Measurements from ENCODE around the gene MMP2.

DNA sequence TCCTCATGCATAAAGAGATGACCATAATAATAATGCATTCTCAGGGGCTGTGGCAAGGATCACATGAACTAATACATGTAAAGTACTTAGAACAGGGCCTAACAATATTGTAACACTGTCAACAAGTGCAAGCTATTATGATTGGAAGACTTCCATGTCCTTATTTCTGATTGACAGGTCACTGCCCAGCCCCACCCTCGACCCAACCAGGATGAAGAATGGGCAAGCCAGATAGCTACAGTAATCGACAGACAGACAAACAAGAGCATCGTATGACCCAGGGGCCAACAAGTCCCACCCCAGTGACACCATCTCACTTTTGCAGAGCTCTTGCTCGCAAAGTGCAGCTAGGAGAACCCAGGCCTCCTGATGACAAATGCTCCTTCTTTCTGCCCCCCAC, 14.6 kb upstream of the MMP2 start:
- TF ChIP-seq, protein P1, sequence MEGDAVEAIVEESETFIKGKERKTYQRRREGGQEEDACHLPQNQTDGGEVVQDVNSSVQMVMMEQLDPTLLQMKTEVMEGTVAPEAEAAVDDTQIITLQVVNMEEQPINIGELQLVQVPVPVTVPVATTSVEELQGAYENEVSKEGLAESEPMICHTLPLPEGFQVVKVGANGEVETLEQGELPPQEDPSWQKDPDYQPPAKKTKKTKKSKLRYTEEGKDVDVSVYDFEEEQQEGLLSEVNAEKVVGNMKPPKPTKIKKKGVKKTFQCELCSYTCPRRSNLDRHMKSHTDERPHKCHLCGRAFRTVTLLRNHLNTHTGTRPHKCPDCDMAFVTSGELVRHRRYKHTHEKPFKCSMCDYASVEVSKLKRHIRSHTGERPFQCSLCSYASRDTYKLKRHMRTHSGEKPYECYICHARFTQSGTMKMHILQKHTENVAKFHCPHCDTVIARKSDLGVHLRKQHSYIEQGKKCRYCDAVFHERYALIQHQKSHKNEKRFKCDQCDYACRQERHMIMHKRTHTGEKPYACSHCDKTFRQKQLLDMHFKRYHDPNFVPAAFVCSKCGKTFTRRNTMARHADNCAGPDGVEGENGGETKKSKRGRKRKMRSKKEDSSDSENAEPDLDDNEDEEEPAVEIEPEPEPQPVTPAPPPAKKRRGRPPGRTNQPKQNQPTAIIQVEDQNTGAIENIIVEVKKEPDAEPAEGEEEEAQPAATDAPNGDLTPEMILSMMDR (IDR thresholded peaks at IDR 0.05) = no peak
- TF ChIP-seq POLR2A (IDR thresholded peaks at IDR 0.05) = no peak

All from heart left ventricle (tissue), 13 donors.